HEK293T (cell line): ENCODE results near the gene TNK1.

Experiments
- CTCF ChIA-PET: fragments of 350-600 bp; formaldehyde crosslinking; extraction: SDS; loops from one replicate; lab custom pipeline; 2021; ENCODE audit warnings: antibody characterized with exemption, inconsistent platforms; lab: Yijun Ruan, JAX
- POLR2A ChIA-PET: fragments of 350-600 bp; formaldehyde crosslinking; extraction: SDS; loops from one replicate; lab custom pipeline; 2020; ENCODE audit warnings: antibody characterized with exemption, inconsistent platforms; lab: Yijun Ruan, JAX
- DNase-seq: peaks from one replicate; pipeline ENCODE4 v3.0.0; 2012; ENCODE audit warnings: mixed read lengths; ENCODE audit errors: extremely low spot score
- ARNT ChIP-seq: fragments of 450-650 bp; IDR thresholded peaks from 2 replicates; pipeline ENCODE4 v1.6.1; 2017; ENCODE audit warnings: mild to moderate bottlenecking
- BHLHE40 ChIP-seq: fragments of 450-650 bp; IDR thresholded peaks from 2 replicates; pipeline ENCODE4 v1.6.1; 2016; ENCODE audit warnings: mild to moderate bottlenecking, moderate library complexity, borderline replicate concordance
- CTBP1 ChIP-seq: fragments of 450-650 bp; IDR thresholded peaks from 2 replicates; pipeline ENCODE4 v1.6.1; 2016; ENCODE audit warnings: borderline replicate concordance
- ELF4 ChIP-seq: fragments of 450-650 bp; IDR thresholded peaks from 2 replicates; pipeline ENCODE4 v1.6.1; 2017; ENCODE audit warnings: antibody characterized with exemption
- FOXA1 ChIP-seq: fragments of 450-650 bp; IDR thresholded peaks from 2 replicates; pipeline ENCODE4 v1.6.1; 2016; ENCODE audit warnings: mild to moderate bottlenecking
- FOXK2 ChIP-seq: fragments of 450-650 bp; IDR thresholded peaks from 2 replicates; pipeline ENCODE4 v1.6.1; 2016; ENCODE audit warnings: mild to moderate bottlenecking
- FOXM1 ChIP-seq: fragments of 450-650 bp; IDR thresholded peaks from 2 replicates; pipeline ENCODE4 v1.6.1; 2017; ENCODE audit warnings: mild to moderate bottlenecking, borderline replicate concordance
- HDGF ChIP-seq: fragments of 450-650 bp; IDR thresholded peaks from 2 replicates; pipeline ENCODE4 v1.6.1; 2017; ENCODE audit warnings: antibody characterized with exemption, borderline replicate concordance
- L3MBTL2 ChIP-seq: fragments of 450-650 bp; conservative IDR thresholded peaks from 2 replicates; pipeline ENCODE4 v1.6.1; 2016; ENCODE audit warnings: mild to moderate bottlenecking
- LEF1 ChIP-seq: fragments of 450-650 bp; IDR thresholded peaks from 2 replicates; pipeline ENCODE4 v1.6.1; 2017; ENCODE audit warnings: mild to moderate bottlenecking, borderline replicate concordance
- NFRKB ChIP-seq: fragments of 450-650 bp; IDR thresholded peaks from 2 replicates; pipeline ENCODE4 v1.6.1; 2016; ENCODE audit warnings: mild to moderate bottlenecking, moderate library complexity
- PKNOX1 ChIP-seq: fragments of 450-650 bp; IDR thresholded peaks from 2 replicates; pipeline ENCODE4 v1.6.1; 2016
- SP1 ChIP-seq: fragments of 450-650 bp; IDR thresholded peaks from 2 replicates; pipeline ENCODE4 v1.6.1; 2017
- SUZ12 ChIP-seq: fragments of 450-650 bp; IDR thresholded peaks from 2 replicates; pipeline ENCODE4 v1.6.1; 2016; ENCODE audit warnings: mild to moderate bottlenecking
- TARDBP ChIP-seq: fragments of 450-650 bp; IDR thresholded peaks from 2 replicates; pipeline ENCODE4 v1.6.1; 2016
- ZNF384 ChIP-seq: fragments of 450-650 bp; IDR thresholded peaks from 2 replicates; pipeline ENCODE4 v1.6.1; 2016

TNK1 gene

GRCh38 chr17:7414837-7415236 lies 33.9 kb downstream of the TNK1 start:
- DNase-seq: no peak
- POLR2A ChIA-PET: no interaction called here
- CTCF ChIA-PET: no interaction called here
- TF ChIP-seq L3MBTL2 (no peak), BHLHE40 (no peak), HDGF (no peak), SP1 (no peak), PKNOX1 (no peak)

- ChIA-PET POLR2A (no interaction called here), CTCF (no interaction called here)
- DNase-seq: no peak
Measured at GRCh38 chr17:7415784-7416183, 34.9 kb downstream of the TNK1 start.

GRCh38 chr17:7416323-7416722 lies 35.4 kb downstream of the TNK1 start:
- no peak for TF ChIP-seq L3MBTL2
- no peak for TF ChIP-seq NFRKB
- no peak for TF ChIP-seq FOXM1
- no peak for TF ChIP-seq ELF4
- TF ChIP-seq SP1: no peak
- no peak for TF ChIP-seq FOXA1
- no peak for TF ChIP-seq PKNOX1
- TF ChIP-seq BHLHE40: no peak
- TF ChIP-seq FOXK2: no peak
- no peak for TF ChIP-seq SUZ12
- ChIA-PET CTCF (no interaction called here), POLR2A (no interaction called here)
- no peak for DNase-seq

More at GRCh38 chr17:7415784-7416183, 34.9 kb downstream of the TNK1 start:
- no peak for TF ChIP-seq HDGF
- no peak for TF ChIP-seq FOXA1
- TF ChIP-seq L3MBTL2: no peak
- no peak for TF ChIP-seq ZNF384
- TF ChIP-seq ARNT: no peak
- no peak for TF ChIP-seq NFRKB

- no peak for DNase-seq
- ChIA-PET CTCF (no interaction called here), POLR2A (no interaction called here)
- TF ChIP-seq SUZ12 (no peak), BHLHE40 (no peak), CTBP1 (no peak), NFRKB (no peak), SP1 (no peak), PKNOX1 (no peak), FOXK2 (no peak), ZNF384 (no peak), L3MBTL2 (no peak), FOXM1 (no peak), ELF4 (no peak), TARDBP (no peak), ARNT (no peak), FOXA1 (no peak), HDGF (no peak)
Measured at GRCh38 chr17:7417056-7417655, 36.3 kb downstream of the TNK1 start.

- ChIA-PET POLR2A (interaction anchor here (1.1 kb wide), 1 partner anchor 14 kb away, joined by 4 read pairs; the partner anchor contains the start of gene TMEM256), CTCF (interaction anchor here (0.9 kb wide), 1 partner anchor 18 kb away, joined by 3 read pairs; no protein-coding TSS in a partner anchor)
- TF ChIP-seq FOXA1 (no peak), FOXM1 (no peak), ARNT (no peak), ELF4 (no peak), SP1 (no peak), LEF1 (no peak), CTBP1 (no peak)
- DNase-seq: no peak
Measured at GRCh38 chr17:7418472-7419152, 37.7 kb downstream of the TNK1 start.

- DNase-seq: no peak
- ChIA-PET POLR2A (interaction anchor here (1.2 kb wide), 1 partner anchor 16 kb away, joined by 4 read pairs; the partner anchor contains the start of gene TMEM256), CTCF (interaction anchor here (0.9 kb wide), 1 partner anchor 16 kb away, joined by 3 read pairs; no protein-coding TSS in a partner anchor)
- TF ChIP-seq HDGF (no peak), FOXM1 (no peak), SUZ12 (no peak), FOXK2 (no peak), PKNOX1 (no peak), ZNF384 (no peak), LEF1 (no peak), CTBP1 (no peak), L3MBTL2 (no peak), ELF4 (no peak), FOXA1 (no peak)
Measured at GRCh38 chr17:7419819-7420610, 39.1 kb downstream of the TNK1 start, which contains the start of gene SPEM1. TSS of gene SPEM1 (plus strand) at chr17:7420324. CDS start at chr17:7420385, 61 bp downstream.
